GM21526 (cell line): ENCODE data around the gene TCP1.
"Not testable (repeated sequence)": the region's sequence is repeated elsewhere in the genome, so short reads cannot be mapped to it uniquely, and the experiment has no call there.

ENCODE experiments used
- ATAC-seq: cut with Tn5 transposase; IDR thresholded peaks from one replicate; pipeline ENCODE4 v1.9.1; 2021; ENCODE audit warnings: moderate library complexity; ENCODE audit not compliant: unreplicated experiment, low FRiP score

Gene TCP1

DNA sequence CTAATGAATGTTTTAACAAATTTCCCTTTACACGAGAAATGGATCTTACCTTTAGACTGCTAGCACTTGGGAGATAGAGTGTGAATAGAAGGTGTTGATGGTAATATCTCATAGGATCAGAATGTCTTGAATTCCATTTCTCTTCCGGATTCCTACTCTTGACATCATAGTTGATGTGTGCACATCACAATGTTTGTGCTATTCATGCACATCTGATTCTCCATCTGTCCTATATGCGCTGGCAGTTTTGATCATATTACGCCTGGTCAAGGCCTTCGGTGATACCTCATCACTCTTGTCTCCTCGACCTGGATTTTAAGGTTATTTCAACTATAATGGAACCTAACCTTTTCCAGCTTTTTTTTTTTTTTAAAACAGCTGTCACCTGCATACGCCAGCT is 44.3 kb downstream of the TCP1 start:
- ATAC-seq = no peak

DNA sequence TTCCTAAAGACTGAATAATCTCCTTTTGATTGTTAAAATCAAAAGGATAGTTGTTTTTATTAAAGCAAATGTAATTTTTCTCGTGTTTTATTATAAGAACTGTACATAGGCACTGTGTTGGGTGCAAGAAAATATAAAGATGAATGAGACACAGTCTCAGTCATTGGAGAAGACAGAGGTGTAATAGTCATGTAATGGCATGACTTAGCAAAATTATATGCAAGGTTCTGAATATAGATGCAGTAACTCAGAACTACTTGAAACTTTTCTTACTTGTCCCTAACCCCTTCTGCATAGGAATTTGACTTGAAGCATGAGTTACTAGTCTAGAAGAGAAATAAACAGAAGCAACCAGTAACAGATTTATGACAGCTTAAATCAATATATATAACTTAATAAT is 47.2 kb downstream of the TCP1 start:
- ATAC-seq = no peak

GRCh38 chr6:159739341-159739740 is 50.1 kb downstream of the TCP1 start:
- ATAC-seq = no peak

GRCh38 chr6:159736908-159737307 is 52.5 kb downstream of the TCP1 start:
- no peak for ATAC-seq

DNA sequence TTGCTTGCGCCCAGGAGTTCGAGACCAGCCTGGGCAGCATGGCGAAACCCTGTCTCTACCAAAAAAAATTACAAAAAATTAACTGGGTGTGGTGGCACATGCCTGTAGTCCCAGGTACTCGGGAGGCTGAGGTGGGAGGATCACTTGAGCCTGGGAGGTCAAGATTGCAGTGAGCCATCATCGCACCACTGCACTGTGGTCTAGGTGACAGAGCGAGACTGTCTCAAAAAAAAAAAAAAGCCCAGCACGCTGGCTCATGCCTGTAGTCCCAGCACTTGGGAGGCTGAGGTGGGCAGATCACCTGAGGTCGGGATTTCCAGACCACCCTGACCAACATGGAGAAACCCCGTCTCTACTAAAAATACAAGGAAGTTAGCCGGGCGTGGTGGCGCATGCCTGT is 56.0 kb downstream of the TCP1 start:
- ATAC-seq = not testable (repeated sequence)

GRCh38 chr6:159732550-159732949 is 56.9 kb downstream of the TCP1 start:
- not testable (repeated sequence) for ATAC-seq

GRCh38 chr6:159730332-159730676 is 59.1 kb downstream of the TCP1 start:
- ATAC-seq = no peak

GRCh38 chr6:159729598-159730331 is 59.6 kb downstream of the TCP1 start:
- peak; percentile 26 for ATAC-seq

DNA sequence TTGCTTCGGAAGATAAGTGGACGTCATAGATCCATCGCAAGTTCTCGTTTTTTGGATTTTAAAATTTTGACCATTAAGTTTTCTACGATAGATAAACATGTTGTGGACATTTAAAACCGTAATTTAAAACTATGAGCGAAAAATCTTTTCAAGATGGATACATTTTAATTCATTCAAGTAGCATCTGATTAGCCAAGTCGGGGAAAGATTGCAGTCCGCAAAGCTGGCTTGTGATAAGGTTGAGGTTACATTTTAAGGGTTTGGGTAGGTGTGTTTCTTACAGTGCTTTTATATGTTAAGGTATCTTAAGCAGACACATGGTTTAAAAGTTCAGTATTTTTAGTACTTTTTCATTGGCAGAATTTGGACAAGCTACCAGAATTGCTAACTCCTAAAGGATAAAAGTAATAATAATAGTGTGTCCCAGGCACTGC is 60.9 kb downstream of the TCP1 start:
- ATAC-seq = no peak
